Fibroblast of peridontal ligament (primary cell): ENCODE results near the gene XIAP.
"Not testable (repeated sequence)": the region's sequence is repeated elsewhere in the genome, so short reads cannot be mapped to it uniquely, and the experiment has no call there.

ENCODE experiments used
- DNase-seq: peaks from one replicate; pipeline ENCODE4 v3.0.0-alpha.2; 2010; ENCODE audit errors: extremely low read depth

The XIAP gene

DNA sequence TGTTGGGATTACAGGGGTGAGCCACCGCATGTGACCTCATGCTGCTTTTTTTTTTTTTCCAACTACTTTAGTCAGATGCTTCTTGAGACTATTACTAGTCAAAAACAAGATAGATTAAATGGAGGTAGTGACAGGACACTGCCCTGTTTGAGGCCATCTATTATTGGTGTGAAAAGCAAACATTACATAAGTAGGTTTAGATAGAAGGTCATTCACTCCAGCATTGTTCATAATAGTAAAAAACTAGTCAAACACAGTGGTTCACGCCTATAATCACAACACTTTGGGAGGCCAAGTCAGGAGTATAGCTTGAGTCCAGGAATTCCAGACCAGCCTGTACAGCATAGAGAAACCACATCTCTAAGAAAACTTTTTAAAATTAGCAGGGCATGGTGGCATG is 16.3 kb downstream of the XIAP start:
- DNase-seq = no peak

DNA sequence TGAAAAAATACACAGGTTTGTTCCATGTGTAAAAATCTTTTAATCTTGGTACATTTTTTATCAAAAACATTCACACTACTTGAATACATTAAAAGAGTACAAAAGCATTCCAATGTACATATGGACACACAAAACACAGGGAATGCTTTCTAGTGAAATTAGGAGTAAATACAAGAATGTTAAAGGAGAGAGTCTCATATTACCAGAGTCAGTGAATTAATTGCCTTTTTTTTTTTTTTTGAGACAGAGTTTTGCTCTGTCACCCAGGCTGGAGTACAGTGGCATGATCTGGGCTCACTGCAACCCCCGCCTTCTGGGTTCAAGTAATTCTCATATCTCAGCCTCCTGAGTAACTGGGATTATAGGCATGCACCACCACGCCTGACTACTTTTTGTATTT is 17.0 kb downstream of the XIAP start:
- DNase-seq = no peak

DNA sequence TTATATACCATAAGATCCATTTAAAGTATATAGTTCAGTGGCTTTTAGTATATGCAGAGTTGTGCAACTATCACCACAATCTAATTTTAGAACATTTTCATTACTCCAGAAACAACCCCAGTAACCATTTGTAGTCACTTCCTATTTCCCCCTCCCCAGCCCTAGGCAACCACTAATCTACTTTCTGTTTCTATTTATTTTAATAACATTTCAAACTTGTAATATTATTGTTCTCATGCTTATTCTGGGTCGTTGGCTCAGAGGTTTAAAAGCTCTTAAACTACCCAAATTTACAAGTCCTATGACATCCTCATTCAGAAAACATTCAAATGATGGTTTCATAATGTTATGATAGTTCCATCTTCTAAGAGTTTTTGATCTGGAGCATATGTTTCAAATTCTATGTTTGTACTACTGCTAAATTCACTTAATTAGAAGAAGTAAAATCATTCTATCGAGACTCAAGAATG is 18.4 kb downstream of the XIAP start:
- DNase-seq = peak; percentile 52

DNA sequence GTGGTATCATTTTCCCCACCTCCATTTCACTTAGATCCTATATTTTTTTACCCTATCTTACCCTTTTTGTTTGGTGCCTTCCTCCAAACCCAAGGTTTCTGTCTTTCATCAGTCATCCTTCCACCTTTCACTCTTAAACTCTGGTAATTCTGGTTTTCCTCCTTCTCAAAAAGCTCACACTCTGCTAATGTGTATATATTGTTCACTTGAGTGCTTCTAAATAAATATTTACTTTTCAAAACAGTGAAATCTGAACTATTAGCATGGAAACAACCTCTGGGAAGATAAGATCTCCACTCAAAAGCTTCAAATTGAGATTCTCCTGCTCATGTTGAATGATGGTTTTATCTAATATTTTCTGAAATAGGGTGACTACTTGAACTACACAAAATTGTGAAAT is 21.5 kb downstream of the XIAP start:
- DNase-seq = no peak

DNA sequence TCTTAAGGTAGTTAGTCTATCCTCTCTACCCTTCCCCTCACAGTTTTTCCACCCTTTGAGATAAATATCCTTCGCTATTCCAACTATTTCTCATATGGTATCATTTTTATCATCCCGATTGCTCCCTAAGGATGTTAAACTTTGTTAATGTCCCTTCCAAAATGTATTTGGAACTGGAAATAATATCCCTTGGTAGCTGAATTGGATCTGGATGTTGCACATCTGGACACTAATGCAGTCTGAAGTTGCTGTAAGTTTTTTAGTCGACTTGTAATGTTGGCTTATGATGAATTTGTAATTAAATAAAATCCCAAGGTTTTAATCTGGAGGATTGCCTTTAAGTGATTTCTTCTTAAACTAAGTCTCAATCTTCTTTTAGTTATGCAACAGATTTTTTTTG is 22.5 kb downstream of the XIAP start:
- DNase-seq = no peak

DNA sequence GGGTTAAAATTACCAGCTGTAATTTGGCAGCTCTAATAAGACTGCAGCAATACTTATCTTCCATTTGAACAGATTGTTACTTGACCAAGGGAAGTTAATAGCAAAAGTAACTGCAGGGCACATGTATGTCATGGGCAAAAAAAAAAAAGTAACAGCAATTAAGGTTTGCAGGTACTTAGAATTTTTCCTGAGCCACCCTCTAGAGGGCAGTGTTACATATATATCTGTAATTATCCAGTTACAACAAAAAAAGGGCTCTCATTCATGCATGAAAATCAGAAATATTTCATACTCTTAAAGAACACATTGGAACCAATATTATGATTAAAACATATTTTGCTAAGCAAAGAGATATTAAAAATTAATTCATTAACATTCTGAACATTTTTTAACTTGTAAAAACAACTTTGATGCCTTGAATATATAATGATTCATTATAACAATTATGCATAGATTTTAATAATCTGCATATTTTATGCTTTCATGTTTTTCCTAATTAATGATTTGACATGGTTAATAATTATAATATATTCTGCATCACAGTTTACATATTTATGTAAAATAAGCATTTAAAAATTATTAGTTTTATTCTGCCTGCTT is 25.1 kb downstream of the XIAP start:
- peak; percentile 62 for DNase-seq

DNA sequence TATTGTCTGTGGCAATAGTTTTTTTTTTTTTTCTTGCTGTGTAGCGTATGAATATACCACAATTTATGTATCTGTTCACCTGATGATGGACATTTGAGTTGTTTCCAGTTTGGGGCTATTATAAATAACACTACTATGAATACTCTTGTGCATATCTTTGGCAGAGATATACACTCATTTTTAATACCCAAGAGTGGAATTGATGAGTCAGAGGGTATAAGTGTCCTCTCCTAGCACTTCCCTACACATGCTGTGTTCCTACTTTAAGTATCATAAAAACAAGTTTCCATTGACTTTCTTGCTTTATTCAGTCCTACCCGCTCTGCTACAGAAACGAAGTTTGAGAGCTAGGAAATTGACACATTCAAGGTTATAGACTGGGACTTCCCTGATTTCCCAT is 39.8 kb downstream of the XIAP start:
- DNase-seq = peak; percentile 21

DNA sequence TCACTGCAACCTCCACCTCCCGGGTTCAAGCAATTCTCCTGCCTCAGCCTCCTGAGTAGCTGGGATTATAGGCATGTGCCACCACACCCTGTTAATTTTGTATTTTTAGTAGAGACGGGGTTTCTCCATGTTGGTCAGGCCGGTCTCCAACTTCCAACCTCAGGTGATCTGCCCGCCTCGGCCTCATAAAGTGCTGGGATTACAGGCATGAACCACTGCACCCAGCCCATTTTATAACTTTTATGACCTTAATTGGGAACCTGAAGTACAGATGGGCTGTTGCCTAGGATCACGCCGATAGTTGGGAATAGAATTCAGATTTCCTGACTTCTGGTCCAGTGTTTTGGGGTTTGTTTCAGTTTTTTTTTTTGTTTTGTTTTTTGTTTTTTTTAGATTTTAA is 43.4 kb downstream of the XIAP start:
- not testable (repeated sequence) for DNase-seq

DNA sequence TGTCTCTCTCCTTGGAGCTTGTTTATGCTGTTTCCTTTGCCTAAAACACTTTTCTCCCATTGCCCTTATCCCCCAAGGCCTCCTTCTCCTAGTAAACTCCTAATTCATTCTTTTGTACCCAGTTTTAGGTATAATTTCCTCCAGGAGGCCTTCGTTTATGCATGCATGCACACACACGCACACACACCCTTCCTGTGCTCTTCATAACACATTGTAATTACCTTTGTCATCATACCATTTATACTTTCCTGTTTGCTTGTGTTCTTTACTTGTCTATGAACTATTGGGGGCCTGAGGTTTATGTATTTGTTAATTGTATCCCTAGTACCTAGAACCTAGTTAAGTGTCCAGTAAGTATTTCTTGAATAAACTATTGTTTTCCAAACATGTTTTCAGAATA is 45.5 kb downstream of the XIAP start:
- no peak for DNase-seq

DNA sequence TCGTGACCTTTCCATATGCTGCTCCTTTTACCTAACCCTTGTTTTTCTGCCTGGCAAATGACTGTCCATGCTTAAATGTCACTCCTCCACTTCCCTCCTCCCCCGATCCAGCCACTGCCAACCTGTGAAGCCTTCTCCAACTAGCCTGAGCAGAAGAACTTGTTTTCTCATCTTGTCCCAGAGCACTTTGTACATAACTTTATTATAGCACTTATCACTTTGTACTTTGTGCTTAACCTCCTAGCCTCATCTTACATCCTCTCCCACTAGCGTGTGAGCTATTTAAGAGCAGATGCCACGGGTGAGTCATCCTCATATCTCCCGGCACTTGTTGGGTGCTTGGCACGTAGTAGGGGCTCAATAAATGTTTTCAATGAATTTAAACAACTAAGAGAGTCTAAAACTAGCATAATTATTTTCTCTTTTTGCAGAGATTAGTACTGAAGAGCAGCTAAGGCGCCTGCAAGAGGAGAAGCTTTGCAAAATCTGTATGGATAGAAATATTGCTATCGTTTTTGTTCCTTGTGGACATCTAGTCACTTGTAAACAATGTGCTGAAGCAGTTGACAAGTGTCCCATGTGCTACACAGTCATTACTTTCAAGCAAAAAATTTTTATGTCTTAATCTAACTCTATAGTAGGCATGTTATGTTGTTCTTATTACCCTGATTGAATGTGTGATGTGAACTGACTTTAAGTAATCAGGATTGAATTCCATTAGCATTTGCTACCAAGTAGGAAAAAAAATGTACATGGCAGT is 46.9 kb downstream of the XIAP start:
- DNase-seq = no peak

DNA sequence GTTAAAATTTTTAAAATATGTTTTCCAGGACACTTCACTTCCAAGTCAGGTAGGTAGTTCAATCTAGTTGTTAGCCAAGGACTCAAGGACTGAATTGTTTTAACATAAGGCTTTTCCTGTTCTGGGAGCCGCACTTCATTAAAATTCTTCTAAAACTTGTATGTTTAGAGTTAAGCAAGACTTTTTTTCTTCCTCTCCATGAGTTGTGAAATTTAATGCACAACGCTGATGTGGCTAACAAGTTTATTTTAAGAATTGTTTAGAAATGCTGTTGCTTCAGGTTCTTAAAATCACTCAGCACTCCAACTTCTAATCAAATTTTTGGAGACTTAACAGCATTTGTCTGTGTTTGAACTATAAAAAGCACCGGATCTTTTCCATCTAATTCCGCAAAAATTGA is 49.7 kb downstream of the XIAP start:
- peak; percentile 73 for DNase-seq

DNA sequence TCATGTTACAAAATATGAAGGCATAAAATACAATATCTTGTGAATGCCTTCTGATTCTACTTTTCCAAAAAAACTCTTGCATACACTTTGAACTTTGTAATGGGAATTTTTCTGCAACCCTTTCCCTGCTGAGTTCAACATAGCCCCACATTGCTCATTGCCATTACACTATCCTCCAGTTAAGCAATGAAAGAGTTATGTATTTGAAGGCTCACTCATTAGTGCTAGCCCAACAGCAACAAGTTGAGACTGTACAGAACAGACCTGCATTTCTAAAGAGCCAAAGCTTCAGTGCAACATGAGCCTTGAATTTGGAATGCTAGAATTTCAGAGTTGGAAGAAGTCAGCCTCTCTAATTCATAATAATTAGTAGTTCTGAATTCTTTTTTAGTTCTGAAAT is 57.2 kb downstream of the XIAP start:
- no peak for DNase-seq

DNA sequence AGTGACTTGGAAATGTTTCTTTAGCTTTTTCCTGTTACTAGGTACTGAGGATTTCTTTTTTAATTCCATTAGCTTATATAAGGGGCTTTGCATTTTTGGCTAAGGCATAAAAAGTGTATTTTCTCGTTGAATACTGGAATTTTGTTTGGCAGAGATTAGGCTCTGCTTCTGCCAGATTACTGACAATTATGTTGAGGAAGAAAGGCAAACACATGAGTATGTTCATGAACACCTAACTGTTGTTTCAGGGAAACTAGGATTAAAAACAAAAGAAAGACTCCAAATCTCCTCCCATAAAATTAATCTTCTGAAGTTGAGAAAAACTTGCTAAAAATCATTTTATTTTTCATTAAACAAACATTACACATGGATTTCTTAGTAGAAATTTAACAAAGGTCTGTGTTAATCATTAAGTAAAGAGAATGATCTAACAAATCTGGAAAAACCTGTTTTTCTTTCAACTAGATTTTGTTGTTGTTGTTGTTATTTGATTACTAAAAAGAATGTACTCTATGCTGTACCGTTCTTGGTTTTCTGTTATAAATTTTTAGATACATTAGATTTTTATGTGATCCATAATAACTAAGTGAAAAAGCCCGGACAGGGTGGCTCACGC is 58.4 kb downstream of the XIAP start:
- DNase-seq = no peak

DNA sequence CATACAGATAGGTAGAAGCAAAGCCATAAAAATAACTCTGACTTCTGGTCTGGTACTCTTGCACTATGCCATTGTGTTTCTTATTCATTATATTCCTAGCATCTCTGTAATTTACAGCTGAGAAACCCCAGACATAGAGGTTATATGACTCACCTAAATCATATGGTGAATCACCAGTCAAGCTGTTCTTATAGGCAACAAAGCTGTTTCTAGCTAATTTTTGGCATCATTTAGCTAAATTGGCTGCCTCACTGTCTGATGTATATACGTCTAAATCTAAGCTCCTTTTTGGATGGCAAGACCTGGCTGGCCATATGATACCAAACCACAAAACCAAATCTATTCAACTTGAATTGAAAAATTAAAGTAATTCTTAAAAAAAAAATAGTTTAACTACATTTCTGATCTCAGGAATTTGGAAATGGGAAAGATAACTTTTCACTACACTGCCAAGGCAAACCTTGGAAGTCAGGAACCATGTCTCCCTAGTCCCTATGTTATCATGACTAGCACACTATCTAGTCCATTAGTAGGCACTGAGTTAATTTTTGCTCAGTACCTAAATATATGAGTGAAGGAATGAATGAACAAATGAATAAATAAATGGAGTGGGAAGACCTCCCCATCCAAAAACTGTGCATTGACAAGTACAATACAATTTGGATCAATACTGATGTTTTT is 60.4 kb downstream of the XIAP start:
- peak; percentile 85 for DNase-seq

DNA sequence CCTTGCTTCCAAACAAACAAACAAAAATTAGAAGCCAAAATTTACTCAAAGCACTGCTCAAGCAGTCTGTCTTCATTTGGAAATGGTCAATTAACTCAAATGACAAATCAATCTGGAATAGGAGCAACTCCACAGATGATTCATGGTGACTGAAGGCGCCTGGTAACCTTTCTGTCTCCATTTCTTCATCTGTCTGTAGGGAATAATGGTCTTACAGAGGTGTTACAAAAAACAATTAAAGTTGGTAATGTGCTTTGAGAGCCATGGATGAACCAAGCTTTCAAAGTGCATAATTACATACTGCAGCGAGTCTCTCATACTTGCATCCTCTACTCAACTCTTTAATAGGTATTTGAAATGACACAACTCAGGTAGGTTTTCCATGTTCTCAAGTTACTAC is 63.4 kb downstream of the XIAP start:
- DNase-seq = no peak

DNA sequence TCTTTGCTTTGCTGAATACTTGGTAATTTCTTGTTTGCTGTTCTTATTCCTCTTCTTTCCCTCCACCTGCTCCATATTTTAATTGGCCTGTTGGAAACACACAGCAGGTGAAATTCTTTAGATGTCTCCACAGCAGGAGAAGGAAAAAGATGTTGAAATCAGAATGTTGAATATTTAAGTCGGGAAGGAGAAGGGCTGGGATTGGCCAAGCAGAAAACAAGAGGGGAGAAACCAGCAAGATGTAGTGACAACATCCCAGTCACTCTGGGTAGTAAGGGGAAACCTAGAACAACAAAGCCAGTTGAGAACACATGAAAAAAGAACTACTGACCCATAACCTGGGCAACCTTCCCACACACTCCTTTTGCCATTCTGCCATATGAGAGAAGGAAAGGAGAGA is 64.3 kb downstream of the XIAP start:
- no peak for DNase-seq

DNA sequence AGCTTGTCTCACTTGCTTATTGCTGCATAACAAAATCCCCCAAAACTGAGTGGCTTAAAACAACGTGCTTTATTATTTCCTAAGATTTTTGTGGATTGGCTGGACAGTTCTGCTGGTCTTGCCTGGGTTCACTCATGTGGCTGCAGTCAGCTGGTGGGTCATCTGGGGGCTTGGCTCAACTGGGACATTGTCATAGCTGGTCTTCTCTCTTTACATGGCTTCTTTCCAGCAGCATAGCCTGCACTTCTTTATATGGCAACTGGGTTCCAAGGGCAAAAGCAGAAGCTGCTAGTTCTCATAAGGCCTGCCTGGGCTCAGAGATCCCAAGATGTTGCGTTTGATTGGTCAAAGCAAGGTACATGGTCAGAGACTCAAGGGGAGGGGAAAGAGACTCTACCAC is 68.0 kb downstream of the XIAP start:
- no peak for DNase-seq

DNA sequence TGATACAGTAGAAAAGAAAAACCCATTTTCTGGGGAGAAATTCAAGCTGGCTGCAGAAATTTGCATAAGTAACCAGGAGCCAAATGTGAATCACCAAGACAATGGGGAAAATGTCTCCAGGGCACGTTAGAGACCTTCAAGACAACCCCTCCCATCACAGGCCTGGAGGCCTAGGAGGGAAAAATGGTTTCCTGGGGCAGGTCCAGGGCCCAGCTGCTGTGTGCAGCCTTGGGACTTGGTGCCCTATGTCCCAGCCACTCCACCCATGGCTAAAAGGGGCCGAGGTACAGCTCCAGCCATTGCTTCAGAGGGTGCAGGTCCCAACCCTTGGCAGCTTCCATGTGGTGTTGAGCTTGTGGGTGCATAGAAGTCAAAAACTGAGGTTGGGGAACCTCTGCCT is 72.2 kb downstream of the XIAP start:
- DNase-seq = not testable (repeated sequence)

DNA sequence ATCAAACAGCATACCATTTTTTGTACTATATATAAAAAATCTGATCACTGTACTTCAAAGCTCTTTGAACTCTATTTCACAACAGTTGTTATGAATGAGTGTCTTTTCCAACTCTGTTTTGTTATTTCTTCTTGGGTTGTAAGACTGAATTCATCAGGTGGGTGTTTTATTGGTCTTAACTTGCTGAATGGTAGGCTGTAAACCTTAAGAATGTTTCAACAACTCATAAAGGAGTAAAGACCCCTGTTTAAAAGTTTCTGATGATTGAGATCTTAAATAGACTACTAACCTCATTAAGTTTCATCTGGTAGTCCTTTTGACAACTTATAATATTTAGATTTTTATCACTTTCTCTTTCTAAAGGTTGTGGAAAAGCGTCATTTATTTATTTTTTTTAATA is 83.2 kb downstream of the XIAP start:
- DNase-seq = no peak

DNA sequence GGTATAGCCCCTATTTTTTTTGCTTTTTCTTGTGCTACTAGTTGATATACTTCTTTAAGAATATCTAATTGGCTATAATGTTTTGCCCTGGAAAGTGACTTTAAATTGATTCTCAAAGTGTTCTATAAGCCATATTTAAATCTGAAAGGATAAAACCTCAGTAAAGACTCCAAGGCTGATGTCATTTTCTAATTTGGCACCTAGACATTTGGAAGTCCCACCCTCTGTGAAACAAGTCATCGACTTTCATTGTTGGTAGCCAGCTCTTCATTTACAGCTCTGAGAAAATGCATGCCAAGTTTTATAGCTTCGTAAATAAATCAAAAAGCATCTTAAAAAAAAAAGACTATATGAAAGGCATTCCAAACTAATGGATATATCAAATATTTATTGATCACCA is 83.6 kb downstream of the XIAP start:
- no peak for DNase-seq

DNA sequence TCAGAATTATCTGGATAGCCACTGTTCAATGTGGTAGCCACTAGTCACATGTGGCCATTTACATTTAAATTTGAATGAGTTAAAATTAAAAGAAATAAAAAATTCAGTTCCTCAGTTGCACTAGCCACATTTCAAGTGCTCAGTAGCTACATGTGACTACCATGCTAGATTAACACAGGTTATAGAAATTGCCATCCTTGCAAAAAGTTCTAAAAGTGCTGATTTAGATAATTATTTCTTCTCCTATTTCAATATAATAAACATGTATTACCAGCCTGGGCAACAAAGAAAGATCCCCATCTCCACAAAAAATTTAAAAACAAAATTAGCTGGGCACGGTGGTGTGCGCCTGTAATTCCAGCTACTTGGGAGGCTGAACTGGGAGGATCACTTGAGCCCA is 90.0 kb downstream of the XIAP start:
- DNase-seq = no peak

DNA sequence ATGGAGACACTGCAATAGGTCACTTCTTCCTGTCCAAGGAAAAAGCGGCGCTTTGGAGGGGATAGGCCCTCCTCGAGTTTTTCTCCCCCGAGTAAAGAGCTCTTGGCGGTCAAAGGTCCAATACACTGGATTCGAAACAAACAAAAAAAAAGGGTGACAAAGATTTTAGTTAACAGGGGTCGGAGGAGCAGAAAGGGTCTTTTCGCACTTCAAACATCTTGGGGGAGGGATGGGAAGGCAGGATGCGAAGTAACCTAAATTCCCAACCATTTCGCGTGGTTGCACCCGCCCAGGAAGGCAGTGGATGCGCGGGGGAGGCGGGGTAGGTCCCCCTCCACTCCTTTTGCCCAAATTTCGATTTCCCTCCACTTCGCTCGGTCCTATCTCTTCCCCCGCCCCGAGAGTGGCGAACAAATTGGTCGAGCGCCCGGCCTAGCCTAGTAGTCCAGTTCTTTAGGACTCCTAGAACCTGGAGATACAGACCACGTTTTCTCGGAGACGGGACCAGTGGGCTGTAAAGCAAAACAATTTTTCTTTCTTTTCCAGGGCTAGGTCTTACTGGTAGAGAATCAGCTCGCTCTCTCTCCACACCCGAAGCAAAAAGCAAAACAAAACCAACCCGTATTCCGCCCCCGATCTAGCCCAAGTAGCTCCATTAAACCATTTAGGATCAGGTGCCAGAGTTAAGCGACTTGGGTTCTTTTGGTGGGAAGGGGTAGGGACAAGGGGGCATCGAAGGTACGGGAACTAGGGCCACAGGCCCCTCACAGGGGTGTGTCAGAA is 99.6 kb downstream of the XIAP start:
- peak; percentile 36 for DNase-seq
